HG03060 (cell line): ENCODE measurements around the gene UQCRC1.

ENCODE experiments used
- ATAC-seq: cut with Tn5 transposase; IDR thresholded peaks from one replicate; pipeline ENCODE4 v1.9.1; 2021; ENCODE audit warnings: low read depth, moderate number of reproducible peaks; ENCODE audit not compliant: unreplicated experiment

UQCRC1 gene

GRCh38 chr3:48634661-48635221 is 25.3 kb upstream of the UQCRC1 start:
- ATAC-seq, result no peak

- ATAC-seq, result no peak
Measured at GRCh38 chr3:48633743-48634142, 24.3 kb upstream of the UQCRC1 start.

- ATAC-seq, result no peak
Measured at GRCh38 chr3:48633256-48633655, 23.8 kb upstream of the UQCRC1 start.

GRCh38 chr3:48631516-48632448 is 22.3 kb upstream of the UQCRC1 start:
- ATAC-seq, result no peak

GRCh38 chr3:48630833-48631232 is 21.4 kb upstream of the UQCRC1 start:
- no peak for ATAC-seq

GRCh38 chr3:48630407-48630806 is 21.0 kb upstream of the UQCRC1 start:
- ATAC-seq, result no peak

GRCh38 chr3:48629894-48630293 is 20.4 kb upstream of the UQCRC1 start:
- no peak for ATAC-seq

- ATAC-seq, result no peak
Measured at GRCh38 chr3:48628277-48629017, 19.0 kb upstream of the UQCRC1 start.

- no peak for ATAC-seq
Measured at GRCh38 chr3:48625600-48625999, 16.2 kb upstream of the UQCRC1 start.

GRCh38 chr3:48624767-48625166 is 15.3 kb upstream of the UQCRC1 start:
- ATAC-seq, result no peak

GRCh38 chr3:48623851-48624547 is 14.6 kb upstream of the UQCRC1 start:
- ATAC-seq, result no peak

GRCh38 chr3:48621461-48621869 is 12.0 kb upstream of the UQCRC1 start, which contains the start of gene TMEM89:
Gene TMEM89 (minus strand): TSS chr3:48621769. CDS start chr3:48621756, 13 bp downstream.
- ATAC-seq, result no peak

GRCh38 chr3:48619541-48620524 is 10.4 kb upstream of the UQCRC1 start:
- no peak for ATAC-seq

GRCh38 chr3:48617559-48617958 is 8.1 kb upstream of the UQCRC1 start:
- no peak for ATAC-seq

GRCh38 chr3:48614044-48614443 is 4.6 kb upstream of the UQCRC1 start:
- no peak for ATAC-seq

GRCh38 chr3:48612309-48612708 is 2.9 kb upstream of the UQCRC1 start:
- ATAC-seq, result no peak

GRCh38 chr3:48607519-48607918 is 1.9 kb downstream of the UQCRC1 start:
- ATAC-seq, result no peak

GRCh38 chr3:48601622-48601994 is 7.8 kb downstream of the UQCRC1 start:
- no peak for ATAC-seq
